ENCODE measurements around the gene GSTM4. TPM values are rescaled to one million over a fixed set of nuclear protein-coding genes. Genes with fewer than 3 reads are reported as not detected.

GSTM4 gene
- total RNA-seq, 1 experiment from 2014 or later = 5.8 TPM

DNA sequence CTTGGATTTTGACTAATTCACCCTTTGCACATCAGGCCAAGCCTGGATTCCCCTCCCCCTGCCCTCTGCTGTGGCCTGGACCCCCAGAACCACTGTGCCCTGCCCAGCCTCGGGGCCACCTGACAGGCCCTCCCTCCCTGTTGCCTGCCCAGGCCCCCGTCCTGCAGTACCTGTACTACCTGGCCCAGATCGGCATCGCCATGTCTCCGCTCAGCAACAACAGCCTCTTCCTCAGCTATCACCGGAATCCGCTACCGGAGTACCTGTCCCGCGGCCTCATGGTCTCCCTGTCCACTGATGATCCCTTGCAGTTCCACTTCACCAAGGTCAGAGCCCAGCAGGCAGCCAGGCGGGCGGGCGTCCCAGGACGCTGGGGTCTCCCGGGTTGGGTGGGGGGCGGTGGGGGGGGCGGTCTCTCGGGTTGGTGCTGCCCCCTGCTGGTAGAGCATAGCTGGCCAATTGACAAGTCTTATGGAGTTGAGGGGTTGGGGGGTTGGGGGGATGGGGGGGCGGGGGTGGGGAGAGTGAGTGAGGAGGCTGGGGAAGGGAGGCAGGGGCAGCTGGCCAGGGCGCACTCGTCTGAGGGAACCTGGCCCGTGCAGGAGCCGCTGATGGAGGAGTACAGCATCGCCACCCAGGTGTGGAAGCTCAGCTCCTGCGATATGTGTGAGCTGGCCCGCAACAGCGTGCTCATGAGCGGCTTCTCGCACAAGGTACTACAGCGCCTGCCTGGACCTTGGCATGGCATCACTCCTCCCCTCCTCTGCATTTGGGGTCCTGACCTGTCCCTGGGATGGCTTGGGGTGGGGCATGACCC is 25.6 kb upstream of the GSTM4 start:
- POLR2A ChIA-PET = interaction anchor here (1.4 kb wide), 1 partner anchor 84 kb away, joined by 5 read pairs; no protein-coding TSS in a partner anchor
- TF ChIP-seq, protein P1, sequence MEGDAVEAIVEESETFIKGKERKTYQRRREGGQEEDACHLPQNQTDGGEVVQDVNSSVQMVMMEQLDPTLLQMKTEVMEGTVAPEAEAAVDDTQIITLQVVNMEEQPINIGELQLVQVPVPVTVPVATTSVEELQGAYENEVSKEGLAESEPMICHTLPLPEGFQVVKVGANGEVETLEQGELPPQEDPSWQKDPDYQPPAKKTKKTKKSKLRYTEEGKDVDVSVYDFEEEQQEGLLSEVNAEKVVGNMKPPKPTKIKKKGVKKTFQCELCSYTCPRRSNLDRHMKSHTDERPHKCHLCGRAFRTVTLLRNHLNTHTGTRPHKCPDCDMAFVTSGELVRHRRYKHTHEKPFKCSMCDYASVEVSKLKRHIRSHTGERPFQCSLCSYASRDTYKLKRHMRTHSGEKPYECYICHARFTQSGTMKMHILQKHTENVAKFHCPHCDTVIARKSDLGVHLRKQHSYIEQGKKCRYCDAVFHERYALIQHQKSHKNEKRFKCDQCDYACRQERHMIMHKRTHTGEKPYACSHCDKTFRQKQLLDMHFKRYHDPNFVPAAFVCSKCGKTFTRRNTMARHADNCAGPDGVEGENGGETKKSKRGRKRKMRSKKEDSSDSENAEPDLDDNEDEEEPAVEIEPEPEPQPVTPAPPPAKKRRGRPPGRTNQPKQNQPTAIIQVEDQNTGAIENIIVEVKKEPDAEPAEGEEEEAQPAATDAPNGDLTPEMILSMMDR (IDR thresholded peaks at IDR 0.05; ENCODE audit: unreplicated experiment) = peak; percentile 47
- CTCF ChIA-PET = interaction anchor here (0.7 to 17.2 kb wide), 14 partner anchors 8 to 300 kb away, joined by 3 to 459 read pairs (median 4); partner anchors contain the start of gene CYB561D1
- intact Hi-C loops (cut with micrococcal nuclease) = loop anchor here (1.0 kb wide), 1 partner anchor 84 kb away; no protein-coding TSS in a partner anchor
- DNase-seq (ENCODE audit: unreplicated experiment) = no peak
- Mint-ChIP-seq H3K9me3 (ENCODE audit: unreplicated experiment) (no peaks in the 10 kb centered on the region), H3K4me3 (ENCODE audit: unreplicated experiment) (no peak overlapping the region), H3K4me1 (ENCODE audit: insufficient read depth, unreplicated experiment) (no peaks in the 10 kb centered on the region), H3K36me3 (ENCODE audit: insufficient read depth, unreplicated experiment) (peaks cover 26% of the 10 kb centered on the region), H3K27me3 (ENCODE audit: insufficient read depth, unreplicated experiment) (no peaks in the 10 kb centered on the region), H3K27ac (ENCODE audit: low read depth, unreplicated experiment) (no peak overlapping the region)
- BruUV-seq (replicated peaks) = no TSS peak

DNA sequence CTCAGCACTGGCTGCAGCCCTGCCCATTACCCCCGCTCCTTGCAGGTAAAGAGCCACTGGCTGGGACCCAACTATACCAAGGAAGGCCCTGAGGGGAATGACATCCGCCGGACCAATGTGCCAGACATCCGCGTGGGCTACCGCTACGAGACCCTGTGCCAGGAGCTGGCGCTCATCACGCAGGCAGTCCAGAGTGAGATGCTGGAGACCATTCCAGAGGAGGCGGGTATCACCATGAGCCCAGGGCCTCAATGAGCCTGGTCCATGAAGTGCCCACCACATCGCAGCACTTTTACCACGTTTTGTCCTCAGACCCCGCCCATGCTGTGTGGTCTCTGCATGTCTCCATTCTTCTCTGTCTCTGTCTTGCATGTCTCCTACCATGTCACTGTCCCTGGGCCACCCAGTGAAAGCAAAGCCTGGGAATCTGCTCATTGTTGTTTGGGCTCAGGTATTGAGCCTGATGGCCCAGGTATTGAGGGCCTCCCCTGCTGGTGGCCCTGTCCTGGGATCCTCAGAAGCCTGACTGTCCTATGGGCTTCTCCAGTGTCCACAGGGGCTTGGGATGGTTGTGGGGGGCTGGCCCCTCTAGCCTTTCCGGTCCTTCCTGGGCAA is 24.9 kb upstream of the GSTM4 start:
- TF ChIP-seq, protein P1 (IDR thresholded peaks at IDR 0.05; ENCODE audit: unreplicated experiment) = no peak
- H3K9me3 Mint-ChIP-seq (ENCODE audit: unreplicated experiment) = no peaks in the 10 kb centered on the region
- no TSS peak for BruUV-seq (replicated peaks)
- intact Hi-C loops (cut with micrococcal nuclease) = loop anchor here (1.0 kb wide), 1 partner anchor 85 kb away; no protein-coding TSS in a partner anchor
- POLR2A ChIA-PET = interaction anchor here (1.4 kb wide), 1 partner anchor 85 kb away, joined by 5 read pairs; no protein-coding TSS in a partner anchor
- no peaks in the 10 kb centered on the region for H3K27me3 Mint-ChIP-seq (ENCODE audit: insufficient read depth, unreplicated experiment)
- CTCF ChIA-PET = interaction anchor here (0.6 to 17.2 kb wide), 12 partner anchors 9 to 143 kb away, joined by 3 to 459 read pairs (median 4); partner anchors contain the start of genes CYB561D1 and GPR61
- no peak overlapping the region for H3K27ac Mint-ChIP-seq (ENCODE audit: low read depth, unreplicated experiment)
- H3K36me3 Mint-ChIP-seq (ENCODE audit: insufficient read depth, unreplicated experiment) = peaks cover 26% of the 10 kb centered on the region
- DNase-seq (ENCODE audit: unreplicated experiment) = no peak
- H3K4me3 Mint-ChIP-seq (ENCODE audit: unreplicated experiment) = no peak overlapping the region
- H3K4me1 Mint-ChIP-seq (ENCODE audit: insufficient read depth, unreplicated experiment) = peaks cover under 1% of the 10 kb centered on the region

DNA sequence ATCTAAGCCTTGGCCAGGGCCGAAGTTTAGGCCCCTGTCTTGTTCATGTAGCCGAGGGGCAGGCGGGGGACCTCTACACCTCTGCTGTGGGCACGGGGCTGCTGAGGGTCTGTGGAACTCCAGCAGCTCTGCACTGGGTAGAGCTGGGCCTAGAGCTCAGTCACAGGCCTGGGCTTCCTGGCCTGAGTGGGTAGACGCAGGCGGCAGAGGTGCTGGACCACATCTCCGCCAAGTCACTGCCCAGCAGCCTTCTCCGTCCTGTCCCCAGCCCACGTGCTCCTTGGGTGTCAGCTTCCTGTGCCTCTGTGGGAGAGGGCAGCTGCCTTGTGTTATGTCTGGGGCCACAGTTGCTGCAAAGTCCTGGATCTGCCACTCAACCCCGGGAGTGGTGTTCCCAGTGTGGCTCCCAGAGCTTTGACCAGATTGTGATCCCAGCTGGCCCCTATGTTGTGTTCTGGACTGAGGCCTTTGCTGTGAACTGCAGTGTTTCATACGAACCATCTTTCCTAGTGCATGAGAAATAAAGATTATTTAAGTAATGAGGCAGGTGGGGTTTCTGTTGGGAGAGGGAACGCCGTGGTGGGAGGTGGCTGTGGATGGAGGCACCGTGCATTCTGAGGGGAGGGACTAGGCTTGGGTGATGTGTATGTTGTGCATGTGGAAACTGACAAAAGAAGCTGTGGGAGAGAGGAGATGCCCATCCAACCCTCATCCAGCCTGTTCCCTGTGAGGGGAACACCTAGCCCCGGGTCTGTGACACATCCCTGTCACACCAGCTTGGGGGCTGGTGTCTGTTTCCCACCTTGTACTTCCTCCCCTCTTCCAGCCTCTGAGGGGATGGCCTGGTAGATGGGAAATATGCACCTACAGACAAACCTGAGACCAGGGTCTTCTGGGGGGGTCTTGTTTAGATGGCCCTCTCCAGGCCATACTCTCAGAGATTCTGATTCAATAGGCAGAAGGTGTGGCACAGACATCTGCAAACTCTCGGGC is 24.1 kb upstream of the GSTM4 start:
- H3K4me1 Mint-ChIP-seq (ENCODE audit: insufficient read depth, unreplicated experiment) = peaks cover 8% of the 10 kb centered on the region
- H3K4me3 Mint-ChIP-seq (ENCODE audit: unreplicated experiment) = no peak overlapping the region
- CTCF ChIA-PET = interaction anchor here (0.5 to 17.2 kb wide), 10 partner anchors 8 to 142 kb away, joined by 3 to 459 read pairs (median 5); partner anchors contain the start of gene GPR61
- H3K9me3 Mint-ChIP-seq (ENCODE audit: unreplicated experiment) = no peaks in the 10 kb centered on the region
- no peak for DNase-seq (ENCODE audit: unreplicated experiment)
- peaks cover 26% of the 10 kb centered on the region for H3K36me3 Mint-ChIP-seq (ENCODE audit: insufficient read depth, unreplicated experiment)
- intact Hi-C loops (cut with micrococcal nuclease) = no loop called here
- POLR2A ChIA-PET = no interaction called here
- BruUV-seq (replicated peaks) = TSS peak; percentile 26
- TF ChIP-seq, protein P1 (IDR thresholded peaks at IDR 0.05; ENCODE audit: unreplicated experiment) = no peak
- H3K27ac Mint-ChIP-seq (ENCODE audit: low read depth, unreplicated experiment) = no peak overlapping the region
- H3K27me3 Mint-ChIP-seq (ENCODE audit: insufficient read depth, unreplicated experiment) = no peaks in the 10 kb centered on the region

Data from MCF 10A (cell line).